Measurements from ENCODE around the gene SLC5A11. TPM values are rescaled to one million over a fixed set of nuclear protein-coding genes. Genes with fewer than 3 reads are reported as not detected.

SLC5A11 gene
- total RNA-seq, 1 experiment from 2014 or later: 0.47 TPM

- TF ChIP-seq ZBTB33 (IDR thresholded peaks at IDR 0.05; ENCODE audit: extremely low read depth, insufficient replicate concordance, low read length): no peak
- no peak for TF ChIP-seq POLR2AphosphoS5 (IDR thresholded peaks at IDR 0.05; ENCODE audit: low read depth, low read length)
- TF ChIP-seq ZFX (IDR thresholded peaks at IDR 0.05): no peak
These were observed 94.0 kb downstream of the SLC5A11 start (continued) for GRCh38 chr16:24939738-24940137.

DNA sequence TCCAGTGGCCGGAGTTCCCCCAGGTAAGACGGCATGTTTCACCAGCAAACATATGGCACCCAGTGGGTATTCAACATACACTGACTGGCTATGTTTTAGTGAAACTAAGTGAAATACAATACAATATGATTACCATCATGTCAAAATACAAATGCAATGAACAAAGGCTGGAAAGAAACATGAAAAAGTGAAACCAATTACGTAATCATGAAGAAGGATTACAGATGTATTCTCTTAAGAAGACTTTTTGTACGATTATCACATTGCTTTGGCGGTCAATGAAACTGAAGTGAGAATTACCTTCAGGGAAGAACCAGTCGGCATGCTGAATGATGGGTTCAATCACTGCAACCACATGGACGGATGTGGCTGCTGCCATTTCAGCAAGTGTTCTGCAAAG is 97.7 kb downstream of the SLC5A11 start:
- ChIA-PET RAD21 (ENCODE audit: low non-redundant PET in 1 of 2, low total read pairs in 2 of 2, uncharacterized antibody in 2 of 2, unreplicated experiment in 2 of 2) (no interaction called here), CTCF (no interaction called here), POLR2A (no interaction called here)
- no peak for TF ChIP-seq SIN3A (IDR thresholded peaks at IDR 0.05; ENCODE audit: low read depth)
- no peak for TF ChIP-seq ELF1 (IDR thresholded peaks at IDR 0.05; ENCODE audit: borderline replicate concordance, low read depth)
- Histone ChIP-seq H3K4me2 (ENCODE audit: low read length) (no peak overlapping the region), H3K79me2 (ENCODE audit: insufficient read depth, low read length) (no peaks in the 10 kb centered on the region), H3K36me3 (ENCODE audit: control insufficient read depth in 1 of 2, insufficient read depth in 2 of 2, low read length in 2 of 2) (peaks cover 13 to 33% of the 10 kb centered on the region in 2 experiments; a peak in 3 of 4 replicates), H4K20me1 (ENCODE audit: insufficient read depth) (no peaks in the 10 kb centered on the region), H3K9me3 (ENCODE audit: control insufficient read depth in 1 of 2, insufficient read depth in 1 of 2, low read depth in 1 of 2, low read length in 2 of 2) (no peaks in the 10 kb centered on the region), H3K27ac (ENCODE audit: low read depth, low read length) (no peak overlapping the region), H3K9me2 (ENCODE audit: insufficient read depth) (no peaks in the 10 kb centered on the region), H3K9ac (ENCODE audit: low read length) (no peak overlapping the region), H2AFZ (ENCODE audit: low read depth, low read length, poor library complexity, severe bottlenecking) (no peak overlapping the region), H3K4me1 (ENCODE audit: control insufficient read depth in 1 of 2, insufficient read depth in 2 of 2, low read length in 2 of 2) (no peaks in the 10 kb centered on the region), H3K27me3 (ENCODE audit: insufficient read depth, low read length) (no peaks in the 10 kb centered on the region), H3K4me3 (replicated peaks in 1 of 2; ENCODE audit: low read depth in 1 of 2, low read length in 2 of 2) (no peak overlapping the region)
- DNase-seq (ENCODE audit: low read depth, low spot score): no peak
- ATAC-seq: no peak
- intact Hi-C loops (cut with micrococcal nuclease): no loop called here
- BruUV-seq (replicated peaks): no TSS peak

DNA sequence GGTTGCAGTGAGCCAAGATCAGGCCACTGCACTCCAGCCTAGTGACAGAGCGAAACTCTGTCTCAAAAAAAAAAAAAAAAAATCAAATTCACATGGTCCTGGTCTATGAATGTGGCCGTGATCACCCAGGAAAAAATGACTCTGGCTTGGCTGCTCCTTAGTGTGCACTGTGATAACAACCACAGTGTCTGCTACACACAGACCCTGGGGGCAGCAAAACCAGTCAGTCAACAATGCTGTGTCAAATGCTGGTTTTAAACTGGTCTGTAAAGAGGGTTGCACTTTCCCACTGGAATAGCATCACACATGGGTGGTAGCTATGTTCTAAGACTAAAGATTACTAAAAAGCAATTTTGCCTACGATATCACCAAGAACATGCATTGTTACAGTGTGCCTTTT is 98.4 kb downstream of the SLC5A11 start:
- DNase-seq (ENCODE audit: low read depth, low spot score): no peak
- Histone ChIP-seq H3K4me3 (replicated peaks in 1 of 2; ENCODE audit: low read depth in 1 of 2, low read length in 2 of 2) (no peak overlapping the region), H3K79me2 (ENCODE audit: insufficient read depth, low read length) (no peaks in the 10 kb centered on the region), H2AFZ (ENCODE audit: low read depth, low read length, poor library complexity, severe bottlenecking) (no peak overlapping the region), H3K4me2 (ENCODE audit: low read length) (no peak overlapping the region), H3K9me3 (ENCODE audit: control insufficient read depth in 1 of 2, insufficient read depth in 1 of 2, low read depth in 1 of 2, low read length in 2 of 2) (no peaks in the 10 kb centered on the region), H3K4me1 (ENCODE audit: control insufficient read depth in 1 of 2, insufficient read depth in 2 of 2, low read length in 2 of 2) (no peaks in the 10 kb centered on the region), H4K20me1 (ENCODE audit: insufficient read depth) (no peaks in the 10 kb centered on the region), H3K9me2 (ENCODE audit: insufficient read depth) (no peaks in the 10 kb centered on the region), H3K27me3 (ENCODE audit: insufficient read depth, low read length) (no peaks in the 10 kb centered on the region), H3K27ac (ENCODE audit: low read depth, low read length) (no peak overlapping the region), H3K36me3 (ENCODE audit: control insufficient read depth in 1 of 2, insufficient read depth in 2 of 2, low read length in 2 of 2) (peaks cover 16 to 32% of the 10 kb centered on the region in 2 experiments; a peak in 3 of 4 replicates), H3K9ac (ENCODE audit: low read length) (no peak overlapping the region)
- ChIA-PET POLR2A (no interaction called here), RAD21 (ENCODE audit: low non-redundant PET in 1 of 2, low total read pairs in 2 of 2, uncharacterized antibody in 2 of 2, unreplicated experiment in 2 of 2) (interaction anchor here in 1 of 2 experiments (0.6 kb wide), 1 partner anchor 1144 kb away, joined by 3 read pairs; no protein-coding TSS in a partner anchor), CTCF (no interaction called here)
- no peak for ATAC-seq
- intact Hi-C loops (cut with micrococcal nuclease): no loop called here
- no TSS peak for BruUV-seq (replicated peaks)
- TF ChIP-seq CBX3 (IDR thresholded peaks at IDR 0.05; ENCODE audit: low read depth) (no peak), POLR2A (IDR thresholded peaks at IDR 0.05; ENCODE audit: borderline replicate concordance, extremely low read depth, insufficient read depth, insufficient read length) (no peak), FOSL1 (IDR thresholded peaks at IDR 0.05; ENCODE audit: low read depth) (no peak), ZFX (IDR thresholded peaks at IDR 0.05) (no peak), SIN3A (IDR thresholded peaks at IDR 0.05; ENCODE audit: low read depth) (no peak), MAX (IDR thresholded peaks at IDR 0.05) (no peak), EGR1 (IDR thresholded peaks at IDR 0.05; ENCODE audit: low read depth) (no peak), JUND (IDR thresholded peaks at IDR 0.05) (no peak), POLR2AphosphoS5 (IDR thresholded peaks at IDR 0.05; ENCODE audit: low read depth, low read length) (no peak), ELF1 (IDR thresholded peaks at IDR 0.05; ENCODE audit: borderline replicate concordance, low read depth) (no peak)
- TF ChIP-seq, protein P1, sequence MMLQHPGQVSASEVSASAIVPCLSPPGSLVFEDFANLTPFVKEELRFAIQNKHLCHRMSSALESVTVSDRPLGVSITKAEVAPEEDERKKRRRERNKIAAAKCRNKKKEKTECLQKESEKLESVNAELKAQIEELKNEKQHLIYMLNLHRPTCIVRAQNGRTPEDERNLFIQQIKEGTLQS (IDR thresholded peaks at IDR 0.05): no peak

All from HCT116 (cell line).